OCI-LY7 (cell line): ENCODE data around the gene IFRD2. TPM values are rescaled to one million over a fixed set of nuclear protein-coding genes. Genes with fewer than 3 reads are reported as not detected.
A peak's percentile ranks its signal among the peaks of the same experiment; 100 is the strongest.

ENCODE experiments used
- BruUV-seq: library from RNA; stranded (reverse); fragments of 400-500 nt; replicated peaks from 2 replicates; lab custom pipeline; 2021; lab: Mats Ljungman, UMichigan
- CTCF ChIA-PET: fragments of 300-600 bp; sonication (Branson Sonifier 250); formaldehyde crosslinking; loops from one replicate; lab custom pipeline; 2022; ENCODE audit warnings: antibody characterized with exemption; ENCODE audit not compliant: unreplicated experiment; lab: Charles Lee
- POLR2A ChIA-PET: fragments of 300-600 bp; sonication (Branson Sonifier 250); formaldehyde crosslinking; loops from one replicate; lab custom pipeline; 2022; ENCODE audit warnings: antibody characterized with exemption; lab: Charles Lee
- DNase-seq: peaks from one replicate; pipeline ENCODE4 v3.0.0-alpha.2; 2015; ENCODE audit warnings: low spot score
- H2AFZ ChIP-seq: fragments of 200-600 bp; sonication (generic), shearing (Covaris generic); 2 replicates; pipeline ENCODE4 v1.6.1; 2014; ENCODE audit warnings: mild to moderate bottlenecking, antibody characterized with exemption, low read length, moderate library complexity
- H3K27ac ChIP-seq: fragments of 200-600 bp; sonication (generic); 2 replicates; pipeline ENCODE4 v1.5.1; 2014; ENCODE audit warnings: mixed run types, low read depth, mild to moderate bottlenecking, moderate library complexity, low read length, inconsistent platforms; ENCODE audit not compliant: poor library complexity, severe bottlenecking
- H3K36me3 ChIP-seq: fragments of 200-600 bp; sonication (generic); 2 replicates; pipeline ENCODE4 v1.6.1; 2014; ENCODE audit warnings: mild to moderate bottlenecking, antibody characterized with exemption, low read length, moderate library complexity, mixed read lengths; ENCODE audit not compliant: insufficient read depth
- H3K4me1 ChIP-seq: fragments of 200-600 bp; sonication (generic); 2 replicates; pipeline ENCODE4 v1.5.1; 2014; ENCODE audit warnings: mild to moderate bottlenecking, low read length; ENCODE audit not compliant: insufficient read depth, poor library complexity, severe bottlenecking
- H3K4me2 ChIP-seq: fragments of 200-600 bp; sonication (generic); 2 replicates; pipeline ENCODE4 v1.6.1; 2014; ENCODE audit warnings: mild to moderate bottlenecking, low read length
- H3K4me3 ChIP-seq: fragments of 200-600 bp; sonication (generic); 2 replicates; pipeline ENCODE4 v1.5.1; 2014; ENCODE audit warnings: mild to moderate bottlenecking, low read depth, low read length; ENCODE audit not compliant: poor library complexity, severe bottlenecking
- H3K79me2 ChIP-seq: fragments of 200-600 bp; sonication (generic); 2 replicates; pipeline ENCODE4 v1.6.1; 2016; ENCODE audit warnings: low read depth, mild to moderate bottlenecking, low read length, moderate library complexity, mixed read lengths; ENCODE audit not compliant: insufficient read depth
- H3K9me2 ChIP-seq: fragments of 200-600 bp; sonication (generic); 2 replicates; pipeline ENCODE4 v1.6.1; 2016; ENCODE audit warnings: mild to moderate bottlenecking, low read length, mixed read lengths; ENCODE audit not compliant: insufficient read depth
- H3K9me3 ChIP-seq: fragments of 200-600 bp; sonication (generic); 2 replicates; pipeline ENCODE4 v1.6.1; 2014; ENCODE audit warnings: mild to moderate bottlenecking, mixed run types, low read length, mixed read lengths
- H4K20me1 ChIP-seq: fragments of 200-600 bp; sonication (generic); 2 replicates; pipeline ENCODE4 v1.6.1; 2014; ENCODE audit warnings: mild to moderate bottlenecking, antibody characterized with exemption, low read length, moderate library complexity, mixed read lengths; ENCODE audit not compliant: insufficient read depth
- CTCF ChIP-seq: fragments of 200-600 bp; sonication (generic); conservative IDR thresholded peaks from 2 replicates; pipeline ENCODE4 v1.5.1; 2014; ENCODE audit warnings: mild to moderate bottlenecking, antibody characterized with exemption, low read length, moderate library complexity, mixed read lengths
- EZH2phosphoT487 ChIP-seq: fragments of 200-600 bp; sonication (generic); IDR thresholded peaks from 2 replicates; pipeline ENCODE4 v1.6.1; 2018; ENCODE audit warnings: low read depth, borderline replicate concordance, mild to moderate bottlenecking, mixed run types, antibody characterized with exemption, low read length, moderate library complexity, mixed read lengths
- intact Hi-C: fragments of 100-400 bp; cut with micrococcal nuclease; formaldehyde crosslinking; loops from one replicate; pipeline ENCODE4 v1.10.0; 2022; ENCODE audit not compliant: unreplicated experiment
- total RNA-seq, 2 experiments: library from RNA; depleted of rRNA in 1 of 2; stranded (reverse); fragments of >200 nt in 1 of 2; shearing (Covaris generic) in 1 of 2; gene quantifications; 2 replicates each; pipeline ENCODE4 v1.2.3, GENCODE V29; 2014 to 2022

The IFRD2 gene
- total RNA-seq, 2 experiments from 2014 or later = 93.3 to 95.5 TPM

- peak overlapping the region; percentile 91 for H3K4me2 ChIP-seq
- peaks cover 21% of the 10 kb centered on the region for H3K4me1 ChIP-seq
- no TSS peak for BruUV-seq
- no peaks in the 10 kb centered on the region for H3K9me2 ChIP-seq
- no peak for DNase-seq
- H3K79me2 ChIP-seq = no peaks in the 10 kb centered on the region
- ChIA-PET POLR2A (interaction anchor here (0.6 to 2.4 kb wide), 3 partner anchors 20 to 39 kb away, joined by 3 to 13 read pairs (median 8); no protein-coding TSS in a partner anchor), CTCF (interaction anchor here (1.5 kb wide), 1 partner anchor 39 kb away, joined by 5 read pairs; no protein-coding TSS in a partner anchor)
- H2AFZ ChIP-seq = no peak overlapping the region; the same call in 1 of the 2 replicates
- no peaks in the 10 kb centered on the region for H3K9me3 ChIP-seq
- no peaks in the 10 kb centered on the region for H3K36me3 ChIP-seq
- H4K20me1 ChIP-seq = no peaks in the 10 kb centered on the region
- H3K27ac ChIP-seq = no peak overlapping the region
- H3K4me3 ChIP-seq = peak overlapping the region; percentile 78
- intact Hi-C loops = loop anchor here (2.0 to 5.0 kb wide), 2 partner anchors 39 to 51 kb away; no protein-coding TSS in a partner anchor
- no peak for TF ChIP-seq CTCF
- TF ChIP-seq EZH2phosphoT487 = no peak
These were observed 5.9 kb upstream of the IFRD2 start for GRCh38 chr3:50297896-50298725.

GRCh38 chr3:50297384-50297775, 5.2 kb upstream of the IFRD2 start:
- ChIA-PET POLR2A (no interaction called here), CTCF (no interaction called here)
- no peak overlapping the region for H2AFZ ChIP-seq
- intact Hi-C loops = loop anchor here (5.0 kb wide), 1 partner anchor 40 kb away; no protein-coding TSS in a partner anchor
- H3K36me3 ChIP-seq = no peaks in the 10 kb centered on the region
- no peaks in the 10 kb centered on the region for H3K79me2 ChIP-seq
- no peak for DNase-seq
- BruUV-seq = no TSS peak
- H3K27ac ChIP-seq = no peak overlapping the region
- no peaks in the 10 kb centered on the region for H4K20me1 ChIP-seq
- no peak overlapping the region for H3K4me3 ChIP-seq
- no peaks in the 10 kb centered on the region for H3K9me2 ChIP-seq
- H3K4me2 ChIP-seq = peak overlapping the region; percentile 91; the same call in 1 of the 2 replicates
- H3K9me3 ChIP-seq = no peaks in the 10 kb centered on the region
- no peak for TF ChIP-seq EZH2phosphoT487
- TF ChIP-seq CTCF = no peak
- peaks cover 25% of the 10 kb centered on the region for H3K4me1 ChIP-seq
